WTC11 (cell line): ENCODE measurements around the gene ITSN1.
"Not testable (repeated sequence)": the region's sequence is repeated elsewhere in the genome, so short reads cannot be mapped to it uniquely, and the experiment has no call there.

Experiments
- ATF1 ChIP-seq: sonication (generic); formaldehyde crosslinking; IDR thresholded peaks from 2 replicates; pipeline ENCODE4 v1.8.1; 2023; ENCODE audit warnings: mild to moderate bottlenecking, moderate library complexity, missing genetic modification reagents
- FOXK1 ChIP-seq: sonication (generic); formaldehyde crosslinking; IDR thresholded peaks from 2 replicates; pipeline ENCODE4 v1.8.0; 2022; ENCODE audit warnings: mild to moderate bottlenecking, moderate library complexity, missing genetic modification reagents
- JUN ChIP-seq: sonication (generic); formaldehyde crosslinking; IDR thresholded peaks from 2 replicates; pipeline ENCODE4 v1.8.0; 2023; ENCODE audit warnings: mild to moderate bottlenecking, missing genetic modification reagents
- MAX ChIP-seq: sonication (generic); formaldehyde crosslinking; IDR thresholded peaks from 2 replicates; pipeline ENCODE4 v1.8.0; 2022; ENCODE audit warnings: mild to moderate bottlenecking, missing genetic modification reagents
- MXD4 ChIP-seq: fragments of 250-450 bp; sonication (Bioruptor Pico); IDR thresholded peaks from 2 replicates; pipeline ENCODE4 v1.8.0; 2021; ENCODE audit warnings: mild to moderate bottlenecking, moderate library complexity, borderline replicate concordance
- NR3C1 ChIP-seq: sonication (generic); formaldehyde crosslinking; conservative IDR thresholded peaks from 2 replicates; pipeline ENCODE4 v1.8.1; 2023; ENCODE audit warnings: low read depth, mild to moderate bottlenecking, missing genetic modification reagents
- PREB ChIP-seq: sonication (generic); formaldehyde crosslinking; IDR thresholded peaks from 2 replicates; pipeline ENCODE4 v1.8.1; 2022; ENCODE audit warnings: mild to moderate bottlenecking, missing genetic modification reagents, moderate library complexity, borderline replicate concordance
- SP1 ChIP-seq: sonication (generic); formaldehyde crosslinking; conservative IDR thresholded peaks from 2 replicates; pipeline ENCODE4 v1.8.1; 2022; ENCODE audit warnings: missing genetic modification reagents
- TP53 ChIP-seq: sonication (generic); formaldehyde crosslinking; IDR thresholded peaks from 2 replicates; pipeline ENCODE4 v1.8.1; 2023; ENCODE audit warnings: mild to moderate bottlenecking, missing genetic modification reagents
- ZBTB43 ChIP-seq: sonication (generic); formaldehyde crosslinking; IDR thresholded peaks from 2 replicates; pipeline ENCODE4 v1.8.1; 2023; ENCODE audit warnings: mild to moderate bottlenecking, missing genetic modification reagents
- ZNF138 ChIP-seq: sonication (generic); formaldehyde crosslinking; conservative IDR thresholded peaks from 2 replicates; pipeline ENCODE4 v1.8.1; 2022; ENCODE audit warnings: mild to moderate bottlenecking, moderate library complexity, missing genetic modification reagents
- ZNF416 ChIP-seq: fragments of 250-450 bp; sonication (Bioruptor Pico); IDR thresholded peaks from 2 replicates; pipeline ENCODE4 v1.9.0; 2021; ENCODE audit warnings: mild to moderate bottlenecking, inconsistent platforms
- TF ChIP-seq, protein P1 (sequence below): fragments of 200-600 bp; IDR thresholded peaks from 2 replicates; pipeline ENCODE4 v1.8.0; 2022; ENCODE audit warnings: antibody characterized with exemption
- TF ChIP-seq, protein P2 (sequence below): sonication (generic); formaldehyde crosslinking; conservative IDR thresholded peaks from 2 replicates; pipeline ENCODE4 v1.8.1; 2022; ENCODE audit warnings: mild to moderate bottlenecking, missing genetic modification reagents

GRCh38 chr21:33617565-33617964, 24.7 kb upstream of the ITSN1 start:
- TF ChIP-seq, protein P1, sequence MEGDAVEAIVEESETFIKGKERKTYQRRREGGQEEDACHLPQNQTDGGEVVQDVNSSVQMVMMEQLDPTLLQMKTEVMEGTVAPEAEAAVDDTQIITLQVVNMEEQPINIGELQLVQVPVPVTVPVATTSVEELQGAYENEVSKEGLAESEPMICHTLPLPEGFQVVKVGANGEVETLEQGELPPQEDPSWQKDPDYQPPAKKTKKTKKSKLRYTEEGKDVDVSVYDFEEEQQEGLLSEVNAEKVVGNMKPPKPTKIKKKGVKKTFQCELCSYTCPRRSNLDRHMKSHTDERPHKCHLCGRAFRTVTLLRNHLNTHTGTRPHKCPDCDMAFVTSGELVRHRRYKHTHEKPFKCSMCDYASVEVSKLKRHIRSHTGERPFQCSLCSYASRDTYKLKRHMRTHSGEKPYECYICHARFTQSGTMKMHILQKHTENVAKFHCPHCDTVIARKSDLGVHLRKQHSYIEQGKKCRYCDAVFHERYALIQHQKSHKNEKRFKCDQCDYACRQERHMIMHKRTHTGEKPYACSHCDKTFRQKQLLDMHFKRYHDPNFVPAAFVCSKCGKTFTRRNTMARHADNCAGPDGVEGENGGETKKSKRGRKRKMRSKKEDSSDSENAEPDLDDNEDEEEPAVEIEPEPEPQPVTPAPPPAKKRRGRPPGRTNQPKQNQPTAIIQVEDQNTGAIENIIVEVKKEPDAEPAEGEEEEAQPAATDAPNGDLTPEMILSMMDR = not testable (repeated sequence)
- not testable (repeated sequence) for TF ChIP-seq MXD4 (CRISPR knock-in tag); NR3C1 (CRISPR knock-in tag); TP53 (CRISPR knock-in tag); FOXK1 (CRISPR knock-in tag); PREB (CRISPR knock-in tag); ZBTB43 (CRISPR knock-in tag); ZNF138; SP1 (CRISPR knock-in tag); JUN (CRISPR knock-in tag); ZNF416 (CRISPR knock-in tag); MAX; ATF1 (CRISPR knock-in tag)
- TF ChIP-seq, protein P2, sequence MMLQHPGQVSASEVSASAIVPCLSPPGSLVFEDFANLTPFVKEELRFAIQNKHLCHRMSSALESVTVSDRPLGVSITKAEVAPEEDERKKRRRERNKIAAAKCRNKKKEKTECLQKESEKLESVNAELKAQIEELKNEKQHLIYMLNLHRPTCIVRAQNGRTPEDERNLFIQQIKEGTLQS (CRISPR knock-in tag) = not testable (repeated sequence)
